Breast epithelium (tissue), 3 donors: ENCODE measurements around the gene PTH1R.

ENCODE experiments used
- POLR2A ChIP-seq: fragments of 450-650 bp; IDR thresholded peaks from one replicate; pipeline ENCODE4 v1.6.1; 2016; ENCODE audit warnings: antibody characterized with exemption, mild to moderate bottlenecking, moderate library complexity
- POLR2AphosphoS5 ChIP-seq, 3 donors: sonication (generic); formaldehyde crosslinking; IDR thresholded peaks; one replicate each; pipeline ENCODE4 v1.6.1; 2017; ENCODE audit warnings: antibody characterized with exemption in 3 of 3
- TF ChIP-seq, protein P1 (sequence below), 3 donors: fragments of 450-650 bp; IDR thresholded peaks; one replicate each; pipeline ENCODE4 v1.5.1; 2016 to 2017; ENCODE audit warnings: antibody characterized with exemption in 3 of 3, mild to moderate bottlenecking in 3 of 3, moderate library complexity in 3 of 3

GRCh38 chr3:46900007-46900292 lies 22.4 kb downstream of the PTH1R start:
- TF ChIP-seq POLR2A (no peak), POLR2AphosphoS5 (IDR thresholded peaks at IDR 0.05) (no peak)
- TF ChIP-seq, protein P1, sequence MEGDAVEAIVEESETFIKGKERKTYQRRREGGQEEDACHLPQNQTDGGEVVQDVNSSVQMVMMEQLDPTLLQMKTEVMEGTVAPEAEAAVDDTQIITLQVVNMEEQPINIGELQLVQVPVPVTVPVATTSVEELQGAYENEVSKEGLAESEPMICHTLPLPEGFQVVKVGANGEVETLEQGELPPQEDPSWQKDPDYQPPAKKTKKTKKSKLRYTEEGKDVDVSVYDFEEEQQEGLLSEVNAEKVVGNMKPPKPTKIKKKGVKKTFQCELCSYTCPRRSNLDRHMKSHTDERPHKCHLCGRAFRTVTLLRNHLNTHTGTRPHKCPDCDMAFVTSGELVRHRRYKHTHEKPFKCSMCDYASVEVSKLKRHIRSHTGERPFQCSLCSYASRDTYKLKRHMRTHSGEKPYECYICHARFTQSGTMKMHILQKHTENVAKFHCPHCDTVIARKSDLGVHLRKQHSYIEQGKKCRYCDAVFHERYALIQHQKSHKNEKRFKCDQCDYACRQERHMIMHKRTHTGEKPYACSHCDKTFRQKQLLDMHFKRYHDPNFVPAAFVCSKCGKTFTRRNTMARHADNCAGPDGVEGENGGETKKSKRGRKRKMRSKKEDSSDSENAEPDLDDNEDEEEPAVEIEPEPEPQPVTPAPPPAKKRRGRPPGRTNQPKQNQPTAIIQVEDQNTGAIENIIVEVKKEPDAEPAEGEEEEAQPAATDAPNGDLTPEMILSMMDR (IDR thresholded peaks at IDR 0.05), result no peak
